ENCODE results near the gene SYT2.
"Not testable (repeated sequence)": the region's sequence is repeated elsewhere in the genome, so short reads cannot be mapped to it uniquely, and the experiment has no call there.

The SYT2 gene

DNA sequence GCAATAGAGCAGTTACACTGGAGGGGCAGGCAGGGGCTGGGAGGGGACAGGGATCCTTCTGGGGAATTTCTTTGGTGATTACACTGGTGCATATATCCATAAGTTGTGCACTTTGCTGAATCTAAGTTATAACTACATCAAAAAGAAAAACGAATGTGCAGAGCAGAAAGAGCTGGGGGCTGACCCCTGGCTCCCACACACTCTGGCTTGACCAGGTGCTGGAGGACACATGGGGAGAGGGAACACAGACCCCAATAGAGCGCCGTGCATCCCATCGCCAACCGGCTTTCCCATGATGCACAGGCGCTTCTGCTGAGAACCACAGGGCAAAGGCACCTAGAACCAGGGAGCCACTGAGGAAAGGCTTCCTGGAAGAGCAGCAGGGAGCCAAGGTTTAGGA, 80.2 kb downstream of the SYT2 start:
- H3K4me1 ChIP-seq (ENCODE audit: control insufficient read depth, insufficient read depth, low read length): peaks cover 11% of the 10 kb centered on the region; the same call in 1 of the 2 replicates
- H3K9me3 ChIP-seq (ENCODE audit: control insufficient read depth, insufficient read depth, low read depth, low read length); H3K27ac ChIP-seq (ENCODE audit: low read depth, low read length); H3K4me3 ChIP-seq (ENCODE audit: low read depth, low read length); H3K36me3 ChIP-seq (ENCODE audit: control insufficient read depth, insufficient read depth, low read length); H3K27me3 ChIP-seq (ENCODE audit: control insufficient read depth, insufficient read depth, low read length); H3K9ac ChIP-seq (ENCODE audit: low read length): not testable (repeated sequence)

DNA sequence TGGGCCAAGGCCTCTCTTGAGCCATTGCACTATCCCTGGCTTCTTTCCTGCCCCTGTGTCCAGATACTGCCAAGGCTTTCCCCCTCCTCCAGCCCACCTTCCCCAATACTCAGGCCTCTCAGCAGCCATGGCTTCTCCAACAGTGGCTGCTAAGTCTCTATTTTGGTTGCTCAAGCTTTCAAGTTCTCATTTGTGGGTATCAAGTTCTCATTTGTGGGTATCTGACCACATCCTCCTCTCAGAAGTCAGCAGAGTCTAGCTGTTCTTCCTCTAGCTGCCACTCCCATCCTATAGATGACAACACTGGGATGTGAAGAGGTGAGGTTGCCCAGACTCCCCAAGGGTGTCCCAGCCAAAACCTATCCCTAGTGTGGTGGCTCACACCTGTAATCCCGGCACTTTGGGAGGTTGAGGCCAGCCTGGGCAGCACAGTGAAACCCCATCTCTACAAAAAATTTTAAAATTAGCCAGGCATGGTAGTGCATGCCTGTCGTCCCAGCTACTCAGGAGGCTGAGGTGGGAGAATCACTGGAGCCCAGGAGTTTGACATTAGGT, 80.9 kb downstream of the SYT2 start:
- not testable (repeated sequence) for H3K27me3 ChIP-seq (ENCODE audit: control insufficient read depth, insufficient read depth, low read length); H3K9ac ChIP-seq (ENCODE audit: low read length); H3K27ac ChIP-seq (ENCODE audit: low read depth, low read length); H3K9me3 ChIP-seq (ENCODE audit: control insufficient read depth, insufficient read depth, low read depth, low read length); H3K4me3 ChIP-seq (ENCODE audit: low read depth, low read length); H3K36me3 ChIP-seq (ENCODE audit: control insufficient read depth, insufficient read depth, low read length)
- H3K4me1 ChIP-seq (ENCODE audit: control insufficient read depth, insufficient read depth, low read length): peaks cover 11% of the 10 kb centered on the region; the same call in 1 of the 2 replicates

DNA sequence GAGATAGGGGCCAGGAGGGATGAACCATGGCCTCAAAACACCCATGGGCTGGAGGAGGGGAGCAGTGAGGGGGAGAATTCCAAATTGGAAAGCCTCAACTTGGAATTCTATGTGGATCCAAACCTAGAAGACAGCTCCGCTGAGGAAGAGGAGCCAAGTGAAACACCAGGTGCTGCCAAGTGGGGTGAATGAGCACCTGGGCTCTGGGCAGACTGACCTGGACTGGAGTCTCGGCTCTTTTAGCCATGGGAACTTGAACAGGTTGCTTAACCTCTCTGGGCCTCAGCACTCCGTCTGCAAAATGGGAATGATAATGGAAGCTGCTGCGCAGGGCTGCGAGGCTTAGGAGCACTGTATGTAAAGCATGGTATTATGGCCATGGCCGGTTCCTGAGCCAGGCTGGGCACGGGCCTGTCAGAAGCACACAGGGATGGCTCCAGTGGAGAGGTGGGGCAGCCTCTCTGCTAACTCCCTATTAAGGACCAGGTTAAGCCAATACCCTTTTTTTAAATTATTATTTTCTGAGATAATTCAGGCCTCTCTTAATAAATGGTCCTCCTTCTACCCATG, 81.5 kb downstream of the SYT2 start:
- H3K27me3 ChIP-seq (ENCODE audit: control insufficient read depth, insufficient read depth, low read length): no peaks in the 10 kb centered on the region
- no peak overlapping the region for H3K4me3 ChIP-seq (ENCODE audit: low read depth, low read length)
- no peaks in the 10 kb centered on the region for H3K36me3 ChIP-seq (ENCODE audit: control insufficient read depth, insufficient read depth, low read length)
- peaks cover 11% of the 10 kb centered on the region; the same call in 1 of the 2 replicates for H3K4me1 ChIP-seq (ENCODE audit: control insufficient read depth, insufficient read depth, low read length)
- H3K27ac ChIP-seq (ENCODE audit: low read depth, low read length): no peak overlapping the region
- H3K9me3 ChIP-seq (ENCODE audit: control insufficient read depth, insufficient read depth, low read depth, low read length): no peaks in the 10 kb centered on the region
- no peak overlapping the region for H3K9ac ChIP-seq (ENCODE audit: low read length)

DNA sequence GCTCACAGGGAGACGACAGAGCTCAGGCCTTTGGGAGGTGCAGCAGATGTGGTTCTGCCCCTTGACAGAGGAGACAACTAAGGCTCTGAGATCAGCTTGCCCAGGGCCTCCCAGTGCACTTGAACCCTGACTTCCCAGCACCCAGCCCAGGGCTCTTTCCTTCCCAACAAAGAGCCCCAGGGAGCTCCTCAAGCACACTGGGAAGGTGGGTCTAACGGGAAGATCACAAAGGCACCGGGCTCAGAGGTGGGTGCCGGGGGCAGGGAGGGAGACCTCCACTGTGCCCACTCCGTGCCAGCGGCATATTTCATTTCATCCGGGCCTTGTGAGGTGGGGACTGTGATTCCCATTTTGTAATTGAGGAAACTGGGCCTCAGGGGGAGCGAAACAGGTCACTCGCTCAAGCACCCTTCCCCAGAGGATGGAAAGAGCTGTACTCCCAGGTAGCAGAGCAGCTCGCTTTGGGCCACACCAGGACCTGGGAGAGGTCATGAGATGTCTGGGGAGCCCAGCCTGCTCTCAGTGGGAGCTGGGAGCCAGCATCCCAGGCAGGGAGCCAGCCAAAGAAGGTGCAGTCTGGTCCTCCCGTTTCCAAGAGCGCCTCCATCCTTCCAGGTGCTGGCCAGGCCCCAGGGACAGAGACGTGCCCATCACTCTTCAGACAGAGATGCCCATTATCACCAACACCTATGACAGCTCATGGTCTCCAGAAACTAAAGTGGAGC, 82.3 kb downstream of the SYT2 start:
- Histone ChIP-seq H3K9me3 (ENCODE audit: control insufficient read depth, insufficient read depth, low read depth, low read length) (no peaks in the 10 kb centered on the region), H3K4me3 (ENCODE audit: low read depth, low read length) (no peak overlapping the region), H3K9ac (ENCODE audit: low read length) (no peak overlapping the region), H3K27ac (ENCODE audit: low read depth, low read length) (no peak overlapping the region), H3K27me3 (ENCODE audit: control insufficient read depth, insufficient read depth, low read length) (no peaks in the 10 kb centered on the region), H3K36me3 (ENCODE audit: control insufficient read depth, insufficient read depth, low read length) (no peaks in the 10 kb centered on the region), H3K4me1 (ENCODE audit: control insufficient read depth, insufficient read depth, low read length) (peaks cover 18% of the 10 kb centered on the region)

GRCh38 chr1:202627036-202627435, 83.2 kb downstream of the SYT2 start:
- not testable (repeated sequence) for H3K36me3 ChIP-seq (ENCODE audit: control insufficient read depth, insufficient read depth, low read length); H3K4me3 ChIP-seq (ENCODE audit: low read depth, low read length); H3K9ac ChIP-seq (ENCODE audit: low read length); H3K27ac ChIP-seq (ENCODE audit: low read depth, low read length); H3K27me3 ChIP-seq (ENCODE audit: control insufficient read depth, insufficient read depth, low read length); H3K9me3 ChIP-seq (ENCODE audit: control insufficient read depth, insufficient read depth, low read depth, low read length)
- peaks cover 21% of the 10 kb centered on the region for H3K4me1 ChIP-seq (ENCODE audit: control insufficient read depth, insufficient read depth, low read length)

DNA sequence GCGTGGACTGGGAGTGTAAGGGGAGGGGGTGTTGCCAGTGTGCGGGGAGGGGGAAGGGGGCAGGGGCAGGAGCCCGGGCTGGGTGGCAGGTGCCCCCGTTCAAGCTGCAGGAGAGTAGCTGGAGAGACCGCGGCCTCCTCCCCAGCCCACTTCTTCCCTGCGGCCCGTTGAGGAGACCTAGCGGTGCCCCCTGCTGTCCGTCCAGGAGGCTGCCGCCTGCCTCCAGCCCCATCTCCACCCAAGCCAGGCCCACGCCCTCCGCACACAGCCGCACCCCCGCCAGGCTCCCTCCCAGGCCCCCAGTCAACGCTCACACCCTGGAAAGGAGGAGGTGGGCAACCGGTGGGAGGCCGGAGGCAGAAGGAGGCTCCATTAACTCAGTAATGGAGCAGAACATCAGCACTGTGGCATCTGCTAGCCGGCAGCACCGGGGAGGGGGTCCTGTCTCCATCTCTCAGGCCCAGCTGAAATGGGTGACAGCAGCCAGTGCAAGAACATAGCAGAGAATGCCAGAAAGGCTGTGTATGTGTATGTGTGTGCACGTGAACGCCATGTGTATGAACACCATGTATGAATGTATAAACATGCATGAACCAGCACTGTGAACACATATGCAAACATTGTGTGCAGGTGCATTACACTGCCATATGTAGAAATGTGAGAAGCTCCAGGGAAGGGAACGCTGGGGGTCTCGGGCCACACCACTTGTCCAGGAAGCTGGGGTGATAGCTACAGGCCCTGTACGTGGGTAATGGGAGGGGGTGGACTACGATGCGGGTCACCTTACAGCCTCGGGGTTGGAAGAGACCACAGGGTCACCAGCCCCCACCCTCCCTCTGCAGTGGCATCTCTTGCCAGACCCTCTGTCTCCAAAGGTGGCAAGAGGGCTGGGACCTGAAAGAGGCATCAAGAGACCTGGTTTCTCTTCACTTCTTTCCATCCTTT, 84.6 kb downstream of the SYT2 start:
- Histone ChIP-seq H3K36me3 (ENCODE audit: control insufficient read depth, insufficient read depth, low read length) (no peaks in the 10 kb centered on the region), H3K9me3 (ENCODE audit: control insufficient read depth, insufficient read depth, low read depth, low read length) (no peaks in the 10 kb centered on the region), H3K4me3 (ENCODE audit: low read depth, low read length) (no peak overlapping the region), H3K27me3 (ENCODE audit: control insufficient read depth, insufficient read depth, low read length) (no peaks in the 10 kb centered on the region), H3K9ac (ENCODE audit: low read length) (no peak overlapping the region), H3K27ac (ENCODE audit: low read depth, low read length) (no peak overlapping the region), H3K4me1 (ENCODE audit: control insufficient read depth, insufficient read depth, low read length) (peaks cover 21% of the 10 kb centered on the region)

DNA sequence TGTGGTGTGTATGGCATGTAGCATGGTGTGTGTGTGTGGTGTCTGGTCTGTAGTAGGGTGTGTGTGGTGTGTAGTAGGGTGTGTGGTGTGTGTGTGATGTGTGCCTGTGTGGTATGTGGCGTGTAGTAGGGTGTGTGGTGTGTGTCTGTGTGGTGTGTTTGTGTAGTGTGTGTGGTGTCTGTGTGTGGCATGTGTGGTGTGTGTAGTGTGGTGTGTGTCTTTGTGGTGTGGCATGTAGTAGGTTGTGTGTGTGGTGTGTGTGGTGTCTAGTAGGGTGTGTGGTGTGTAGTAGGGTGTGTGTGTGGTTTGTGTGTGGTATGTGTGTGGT, 85.5 kb downstream of the SYT2 start:
- Histone ChIP-seq H3K27ac (ENCODE audit: low read depth, low read length) (no peak overlapping the region), H3K9me3 (ENCODE audit: control insufficient read depth, insufficient read depth, low read depth, low read length) (no peaks in the 10 kb centered on the region), H3K9ac (ENCODE audit: low read length) (no peak overlapping the region), H3K4me1 (ENCODE audit: control insufficient read depth, insufficient read depth, low read length) (peaks cover 21% of the 10 kb centered on the region), H3K36me3 (ENCODE audit: control insufficient read depth, insufficient read depth, low read length) (no peaks in the 10 kb centered on the region), H3K27me3 (ENCODE audit: control insufficient read depth, insufficient read depth, low read length) (no peaks in the 10 kb centered on the region), H3K4me3 (ENCODE audit: low read depth, low read length) (no peak overlapping the region)

DNA sequence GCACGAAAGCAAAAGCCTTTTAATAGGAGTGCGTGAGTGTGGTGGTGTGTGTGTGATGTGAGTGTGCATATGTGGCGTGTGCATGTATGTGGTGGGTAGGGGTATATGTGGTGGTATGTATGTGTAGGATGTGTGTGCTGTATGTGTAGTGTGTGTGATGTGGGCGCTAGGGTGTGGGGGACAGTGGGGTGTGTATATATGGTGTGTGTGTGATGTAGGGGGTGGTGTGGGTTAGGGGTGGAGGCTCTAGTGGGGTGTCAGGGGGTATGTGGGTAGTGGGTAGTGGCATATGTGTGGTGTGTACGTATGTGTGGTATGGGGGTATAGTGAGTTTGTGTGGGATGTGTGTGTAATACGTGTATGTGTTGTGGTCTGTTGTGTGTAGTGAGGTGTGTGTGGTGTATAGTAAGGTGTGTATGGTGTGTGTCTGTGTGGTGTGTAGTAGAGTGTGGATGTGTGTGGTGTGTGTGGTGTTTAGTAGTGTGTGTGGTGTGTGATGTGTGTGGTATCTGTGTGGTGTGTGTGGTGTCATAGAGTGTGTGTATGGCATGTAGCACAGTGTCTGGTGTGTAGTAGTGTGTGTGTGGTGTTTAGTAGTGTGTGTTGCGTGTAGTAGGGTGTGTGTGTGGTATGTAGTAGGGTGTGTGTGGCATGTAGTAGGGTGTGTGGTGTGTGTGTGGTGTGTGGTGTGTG, 86.0 kb downstream of the SYT2 start:
- peaks cover 26% of the 10 kb centered on the region for H3K4me1 ChIP-seq (ENCODE audit: control insufficient read depth, insufficient read depth, low read length)
- no peaks in the 10 kb centered on the region for H3K36me3 ChIP-seq (ENCODE audit: control insufficient read depth, insufficient read depth, low read length)
- no peaks in the 10 kb centered on the region for H3K9me3 ChIP-seq (ENCODE audit: control insufficient read depth, insufficient read depth, low read depth, low read length)
- H3K27ac ChIP-seq (ENCODE audit: low read depth, low read length): no peak overlapping the region
- H3K4me3 ChIP-seq (ENCODE audit: low read depth, low read length): no peak overlapping the region
- no peak overlapping the region for H3K9ac ChIP-seq (ENCODE audit: low read length)
- no peaks in the 10 kb centered on the region for H3K27me3 ChIP-seq (ENCODE audit: control insufficient read depth, insufficient read depth, low read length)

GRCh38 chr1:202623476-202623875, 86.8 kb downstream of the SYT2 start:
- H3K9ac ChIP-seq (ENCODE audit: low read length); H3K36me3 ChIP-seq (ENCODE audit: control insufficient read depth, insufficient read depth, low read length); H3K4me3 ChIP-seq (ENCODE audit: low read depth, low read length); H3K9me3 ChIP-seq (ENCODE audit: control insufficient read depth, insufficient read depth, low read depth, low read length); H3K27me3 ChIP-seq (ENCODE audit: control insufficient read depth, insufficient read depth, low read length): not testable (repeated sequence)
- Histone ChIP-seq H3K27ac (ENCODE audit: low read depth, low read length) (peak overlapping the region; percentile 62; the same call in 1 of the 2 replicates), H3K4me1 (ENCODE audit: control insufficient read depth, insufficient read depth, low read length) (peaks cover 34% of the 10 kb centered on the region)

- Histone ChIP-seq H3K4me3 (ENCODE audit: low read depth, low read length) (no peak overlapping the region), H3K9me3 (ENCODE audit: control insufficient read depth, insufficient read depth, low read depth, low read length) (no peaks in the 10 kb centered on the region), H3K9ac (ENCODE audit: low read length) (peak overlapping the region; percentile 24), H3K4me1 (ENCODE audit: control insufficient read depth, insufficient read depth, low read length) (peaks cover 38% of the 10 kb centered on the region), H3K27me3 (ENCODE audit: control insufficient read depth, insufficient read depth, low read length) (no peaks in the 10 kb centered on the region), H3K36me3 (ENCODE audit: control insufficient read depth, insufficient read depth, low read length) (no peaks in the 10 kb centered on the region), H3K27ac (ENCODE audit: low read depth, low read length) (peak overlapping the region; percentile 62; the same call in 1 of the 2 replicates)
These were observed 87.2 kb downstream of the SYT2 start for GRCh38 chr1:202623075-202623474.

Data from HUES6 (cell line).